HUES6 (cell line): ENCODE results near the gene MLLT3.

ENCODE experiments used
- H3K27ac ChIP-seq: 2 replicates; pipeline ENCODE4 v1.7.0; 2013; ENCODE audit warnings: low read depth, mild to moderate bottlenecking, low read length, inconsistent platforms
- H3K27me3 ChIP-seq: 2 replicates; pipeline ENCODE4 v1.6.1; 2013; ENCODE audit warnings: low read length; ENCODE audit not compliant: control insufficient read depth, insufficient read depth
- H3K36me3 ChIP-seq: 2 replicates; pipeline ENCODE4 v1.6.1; 2013; ENCODE audit warnings: low read length; ENCODE audit not compliant: control insufficient read depth, insufficient read depth
- H3K4me1 ChIP-seq: 2 replicates; pipeline ENCODE4 v1.6.1; 2013; ENCODE audit warnings: low read length; ENCODE audit not compliant: control insufficient read depth, insufficient read depth
- H3K4me3 ChIP-seq: 2 replicates; pipeline ENCODE4 v1.5.1; 2013; ENCODE audit warnings: low read depth, low read length
- H3K9ac ChIP-seq: one replicate; pipeline ENCODE4 v1.6.1; 2013; ENCODE audit warnings: mild to moderate bottlenecking, low read length
- H3K9me3 ChIP-seq: 2 replicates; pipeline ENCODE4 v1.6.1; 2013; ENCODE audit warnings: low read depth, low read length; ENCODE audit not compliant: control insufficient read depth, insufficient read depth

The MLLT3 gene

GRCh38 chr9:20570756-20571155 is 51.5 kb downstream of the MLLT3 start:
- no peak overlapping the region for H3K27ac ChIP-seq
- no peaks in the 10 kb centered on the region for H3K4me1 ChIP-seq

GRCh38 chr9:20570087-20570486 is 52.2 kb downstream of the MLLT3 start:
- Histone ChIP-seq H3K27ac (no peak overlapping the region), H3K4me1 (no peaks in the 10 kb centered on the region), H3K27me3 (no peaks in the 10 kb centered on the region), H3K9me3 (no peaks in the 10 kb centered on the region), H3K36me3 (no peaks in the 10 kb centered on the region), H3K4me3 (no peak overlapping the region), H3K9ac (no peak overlapping the region)

More at GRCh38 chr9:20570756-20571155, 51.5 kb downstream of the MLLT3 start:
- H3K36me3 ChIP-seq: no peaks in the 10 kb centered on the region
- no peaks in the 10 kb centered on the region for H3K27me3 ChIP-seq
- H3K9me3 ChIP-seq: no peaks in the 10 kb centered on the region
- no peak overlapping the region for H3K9ac ChIP-seq
- no peak overlapping the region for H3K4me3 ChIP-seq

GRCh38 chr9:20569525-20569924 is 52.8 kb downstream of the MLLT3 start:
- Histone ChIP-seq H3K4me3 (no peak overlapping the region), H3K9ac (no peak overlapping the region), H3K36me3 (no peaks in the 10 kb centered on the region), H3K4me1 (no peaks in the 10 kb centered on the region), H3K9me3 (no peaks in the 10 kb centered on the region), H3K27me3 (no peaks in the 10 kb centered on the region), H3K27ac (no peak overlapping the region)

- Histone ChIP-seq H3K27me3 (no peaks in the 10 kb centered on the region), H3K36me3 (no peaks in the 10 kb centered on the region), H3K4me1 (no peaks in the 10 kb centered on the region), H3K9ac (no peak overlapping the region), H3K4me3 (no peak overlapping the region), H3K27ac (no peak overlapping the region), H3K9me3 (no peaks in the 10 kb centered on the region)
Measured at GRCh38 chr9:20568400-20568799, 53.9 kb downstream of the MLLT3 start.

- H3K9me3 ChIP-seq: no peaks in the 10 kb centered on the region
- H3K27ac ChIP-seq: no peak overlapping the region
- H3K4me3 ChIP-seq: no peak overlapping the region
- H3K36me3 ChIP-seq: no peaks in the 10 kb centered on the region
- H3K9ac ChIP-seq: no peak overlapping the region
- no peaks in the 10 kb centered on the region for H3K27me3 ChIP-seq
- no peaks in the 10 kb centered on the region for H3K4me1 ChIP-seq
Measured at GRCh38 chr9:20566401-20566800, 55.9 kb downstream of the MLLT3 start.

- Histone ChIP-seq H3K9ac (no peak overlapping the region), H3K27me3 (no peaks in the 10 kb centered on the region), H3K4me3 (no peak overlapping the region), H3K4me1 (peaks cover 2% of the 10 kb centered on the region), H3K27ac (no peak overlapping the region), H3K36me3 (no peaks in the 10 kb centered on the region), H3K9me3 (no peaks in the 10 kb centered on the region)
Measured at GRCh38 chr9:20564650-20565049, 57.6 kb downstream of the MLLT3 start.

- H3K9ac ChIP-seq: no peak overlapping the region
- H3K4me3 ChIP-seq: no peak overlapping the region
- no peaks in the 10 kb centered on the region for H3K9me3 ChIP-seq
- no peak overlapping the region for H3K27ac ChIP-seq
- peaks cover 7% of the 10 kb centered on the region for H3K4me1 ChIP-seq
- H3K27me3 ChIP-seq: no peaks in the 10 kb centered on the region
- no peaks in the 10 kb centered on the region for H3K36me3 ChIP-seq
Measured at GRCh38 chr9:20563917-20564316, 58.4 kb downstream of the MLLT3 start.

- H3K9me3 ChIP-seq: no peaks in the 10 kb centered on the region
- no peak overlapping the region for H3K4me3 ChIP-seq
- no peak overlapping the region for H3K27ac ChIP-seq
- no peaks in the 10 kb centered on the region for H3K36me3 ChIP-seq
- H3K4me1 ChIP-seq: peaks cover 14% of the 10 kb centered on the region
- no peaks in the 10 kb centered on the region for H3K27me3 ChIP-seq
- no peak overlapping the region for H3K9ac ChIP-seq
Measured at GRCh38 chr9:20562051-20562450, 60.2 kb downstream of the MLLT3 start.

- no peak overlapping the region for H3K4me3 ChIP-seq
- no peaks in the 10 kb centered on the region for H3K27me3 ChIP-seq
- H3K36me3 ChIP-seq: no peaks in the 10 kb centered on the region
- no peak overlapping the region for H3K9ac ChIP-seq
- H3K27ac ChIP-seq: no peak overlapping the region
- H3K9me3 ChIP-seq: no peaks in the 10 kb centered on the region
- H3K4me1 ChIP-seq: peaks cover 14% of the 10 kb centered on the region
Measured at GRCh38 chr9:20561531-20561930, 60.8 kb downstream of the MLLT3 start.

GRCh38 chr9:20559231-20559890 is 62.9 kb downstream of the MLLT3 start:
- Histone ChIP-seq H3K4me3 (no peak overlapping the region), H3K9me3 (no peaks in the 10 kb centered on the region), H3K27ac (no peak overlapping the region), H3K36me3 (no peaks in the 10 kb centered on the region), H3K9ac (no peak overlapping the region), H3K4me1 (peaks cover 14% of the 10 kb centered on the region), H3K27me3 (no peaks in the 10 kb centered on the region)

- H3K4me3 ChIP-seq: no peak overlapping the region
- no peaks in the 10 kb centered on the region for H3K9me3 ChIP-seq
- H3K27ac ChIP-seq: no peak overlapping the region
Measured at GRCh38 chr9:20558566-20559016, 63.7 kb downstream of the MLLT3 start.

More at GRCh38 chr9:20558566-20559016, 63.7 kb downstream of the MLLT3 start:
- Histone ChIP-seq H3K27me3 (no peaks in the 10 kb centered on the region), H3K9ac (no peak overlapping the region), H3K36me3 (no peaks in the 10 kb centered on the region), H3K4me1 (peaks cover 14% of the 10 kb centered on the region)
